ENCODE data around the gene GSG1L2.

GRCh38 chr17:9821921-9822320 lies at the start of gene GSG1L2:
- no peak for TF ChIP-seq CTCF (IDR thresholded peaks at IDR 0.05; ENCODE audit: insufficient read depth, low read depth, low read length)
- TF ChIP-seq EZH2 (IDR thresholded peaks at IDR 0.05; ENCODE audit: insufficient read depth, low read length): no peak
